HepG2 (cell line): Measurements from ENCODE around the gene SHISA7. TPM values are rescaled to one million over a fixed set of nuclear protein-coding genes. Genes with fewer than 3 reads are reported as not detected.

Experiments
- ELF4 ChIP-seq: sonication (generic); formaldehyde crosslinking; IDR thresholded peaks from 2 replicates; pipeline ENCODE4 v1.5.0; 2020; ENCODE audit warnings: missing genetic modification reagents, mild to moderate bottlenecking, moderate library complexity, borderline replicate concordance
- GATA4 ChIP-seq: sonication (generic); IDR thresholded peaks from 2 replicates; pipeline ENCODE4 v1.6.1; 2016; ENCODE audit warnings: antibody characterized with exemption, low read depth, borderline replicate concordance
- KAT2B ChIP-seq: fragments of 150-350 bp; IDR thresholded peaks from 2 replicates; pipeline ENCODE4 v1.6.1; 2014; ENCODE audit warnings: low read depth, low read length, borderline replicate concordance
- RAD51 ChIP-seq: fragments of 450-650 bp; IDR thresholded peaks from 2 replicates; pipeline ENCODE4 v1.6.1; 2016; ENCODE audit warnings: borderline replicate concordance
- SMARCC2 ChIP-seq: fragments of 450-650 bp; IDR thresholded peaks from 2 replicates; pipeline ENCODE4 v1.6.1; 2017; ENCODE audit warnings: antibody characterized with exemption, mild to moderate bottlenecking
- U2AF2 ChIP-seq: fragments of 200-400 bp; formaldehyde crosslinking; IDR thresholded peaks from 2 replicates; pipeline ENCODE4 v1.6.1; 2017; ENCODE audit warnings: low read depth, mild to moderate bottlenecking, low read length
- polyA plus RNA-seq, 8 experiments: library from polyadenylated mRNA; depleted of rRNA in 3 of 8; stranded (reverse) in 7 of 8; unstranded in 1 of 8; fragments of >200 nt; fragmentation: Illumina TruSeq in 4 of 8; extraction: Trizol in 4 of 8; gene quantifications; 2 replicates each; pipeline versions ENCODE4 v1.2.1 to v1.2.3, GENCODE V29; 2011 to 2016; ENCODE audit warnings: low read depth in 4 of 8, missing spikeins in 1 of 8, mixed read lengths in 1 of 8; ENCODE audit not compliant: insufficient read depth in 1 of 8
- total RNA-seq, 5 experiments: library from RNA; depleted of rRNA; stranded (reverse); fragments of >200 nt; fragmentation: Illumina TruSeq; extraction: Trizol; gene quantifications; 2 replicates each; pipeline ENCODE4 v1.2.3, GENCODE V29; 2016; ENCODE audit warnings: low read depth in 1 of 5
- TF ChIP-seq, protein P1 (sequence below): sonication (generic); formaldehyde crosslinking; IDR thresholded peaks from 2 replicates; pipeline ENCODE4 v1.5.0; 2020; ENCODE audit warnings: missing genetic modification reagents, mild to moderate bottlenecking, borderline replicate concordance
- TF ChIP-seq, protein P2 (sequence below): sonication (generic); formaldehyde crosslinking; IDR thresholded peaks from 2 replicates; pipeline ENCODE4 v1.4.0; 2020; ENCODE audit warnings: missing genetic modification reagents
- TF ChIP-seq, protein P3 (sequence below): sonication (generic); formaldehyde crosslinking; IDR thresholded peaks from 2 replicates; pipeline ENCODE4 v1.4.0; 2020; ENCODE audit warnings: missing genetic modification reagents, borderline replicate concordance
- TF ChIP-seq, protein P4 (sequence below): sonication (generic); formaldehyde crosslinking; IDR thresholded peaks from 2 replicates; pipeline ENCODE4 v1.4.0; 2020; ENCODE audit warnings: missing genetic modification reagents
- TF ChIP-seq, protein P5 (sequence below), 2 experiments: sonication (generic) in 1 of 2; formaldehyde crosslinking in 1 of 2; IDR thresholded peaks; 2 replicates each; pipeline versions ENCODE4 v1.4.0 to v1.6.1; 2016 to 2020; ENCODE audit warnings: borderline replicate concordance in 1 of 2, low read depth in 1 of 2, mild to moderate bottlenecking in 1 of 2, missing genetic modification reagents in 1 of 2
- TF ChIP-seq, protein P6 (sequence below): sonication (generic); formaldehyde crosslinking; conservative IDR thresholded peaks from 2 replicates; pipeline ENCODE4 v1.8.0; 2022; ENCODE audit warnings: low read depth, missing genetic modification reagents

SHISA7 gene
- total and polyA plus RNA-seq, 2 of the 13 experiments (the other 11 are each of a cell fraction or from before 2014, with no cell fraction given): not detected

DNA sequence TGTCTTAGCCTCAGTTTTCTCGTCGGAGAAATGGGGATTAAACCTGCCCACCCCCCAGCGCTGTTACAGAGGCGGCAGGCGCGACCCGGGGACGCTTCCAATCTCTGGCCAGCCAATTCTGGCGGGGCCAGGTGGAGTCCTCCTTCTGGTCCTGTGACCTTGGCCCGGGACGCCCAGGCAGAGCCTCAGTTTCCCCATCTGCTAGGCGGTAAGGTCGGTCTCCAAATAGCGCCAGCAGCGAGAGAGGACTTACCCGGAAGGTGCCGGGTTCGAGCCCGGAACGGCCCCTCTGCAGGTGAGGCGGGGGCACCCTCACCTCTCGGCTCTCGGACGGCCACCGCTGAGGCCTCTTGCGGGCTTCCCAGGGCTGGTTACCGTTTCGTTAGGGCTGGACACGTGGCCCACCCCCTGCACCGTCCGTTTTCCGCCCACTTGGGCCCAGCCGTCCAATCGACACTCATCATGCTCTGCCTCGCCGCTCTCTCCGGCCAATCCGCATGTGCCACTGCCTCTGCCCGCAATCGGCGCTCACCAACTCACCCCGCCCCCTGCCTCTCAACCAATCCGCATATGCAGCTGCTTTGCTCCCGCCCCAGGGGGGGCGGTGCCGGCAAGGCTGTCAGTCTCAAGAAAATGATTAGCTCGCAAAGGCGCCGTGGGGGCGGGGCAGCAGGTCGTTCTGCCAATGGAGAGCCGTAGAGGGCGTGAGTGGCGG, 18.3 kb upstream of the SHISA7 start, which contains the start of gene ISOC2 (continued):
- TF ChIP-seq, protein P1, sequence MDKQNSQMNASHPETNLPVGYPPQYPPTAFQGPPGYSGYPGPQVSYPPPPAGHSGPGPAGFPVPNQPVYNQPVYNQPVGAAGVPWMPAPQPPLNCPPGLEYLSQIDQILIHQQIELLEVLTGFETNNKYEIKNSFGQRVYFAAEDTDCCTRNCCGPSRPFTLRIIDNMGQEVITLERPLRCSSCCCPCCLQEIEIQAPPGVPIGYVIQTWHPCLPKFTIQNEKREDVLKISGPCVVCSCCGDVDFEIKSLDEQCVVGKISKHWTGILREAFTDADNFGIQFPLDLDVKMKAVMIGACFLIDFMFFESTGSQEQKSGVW: no peak
- TF ChIP-seq RAD51 (peak; percentile 75), GATA4 (peak; percentile 43; the same call in 1 of the 2 replicates), SMARCC2 (no peak), ELF4 (CRISPR knock-in tag) (0 out of 2 replicates have a peak, but pooled peaks have one; percentile 17), KAT2B (no peak), U2AF2 (no peak)
- TF ChIP-seq, protein P2, sequence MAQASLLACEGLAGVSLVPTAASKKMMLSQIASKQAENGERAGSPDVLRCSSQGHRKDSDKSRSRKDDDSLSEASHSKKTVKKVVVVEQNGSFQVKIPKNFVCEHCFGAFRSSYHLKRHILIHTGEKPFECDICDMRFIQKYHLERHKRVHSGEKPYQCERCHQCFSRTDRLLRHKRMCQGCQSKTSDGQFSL (CRISPR knock-in tag): peak; percentile 55; the same call in 1 of the 2 replicates
- TF ChIP-seq, protein P3, sequence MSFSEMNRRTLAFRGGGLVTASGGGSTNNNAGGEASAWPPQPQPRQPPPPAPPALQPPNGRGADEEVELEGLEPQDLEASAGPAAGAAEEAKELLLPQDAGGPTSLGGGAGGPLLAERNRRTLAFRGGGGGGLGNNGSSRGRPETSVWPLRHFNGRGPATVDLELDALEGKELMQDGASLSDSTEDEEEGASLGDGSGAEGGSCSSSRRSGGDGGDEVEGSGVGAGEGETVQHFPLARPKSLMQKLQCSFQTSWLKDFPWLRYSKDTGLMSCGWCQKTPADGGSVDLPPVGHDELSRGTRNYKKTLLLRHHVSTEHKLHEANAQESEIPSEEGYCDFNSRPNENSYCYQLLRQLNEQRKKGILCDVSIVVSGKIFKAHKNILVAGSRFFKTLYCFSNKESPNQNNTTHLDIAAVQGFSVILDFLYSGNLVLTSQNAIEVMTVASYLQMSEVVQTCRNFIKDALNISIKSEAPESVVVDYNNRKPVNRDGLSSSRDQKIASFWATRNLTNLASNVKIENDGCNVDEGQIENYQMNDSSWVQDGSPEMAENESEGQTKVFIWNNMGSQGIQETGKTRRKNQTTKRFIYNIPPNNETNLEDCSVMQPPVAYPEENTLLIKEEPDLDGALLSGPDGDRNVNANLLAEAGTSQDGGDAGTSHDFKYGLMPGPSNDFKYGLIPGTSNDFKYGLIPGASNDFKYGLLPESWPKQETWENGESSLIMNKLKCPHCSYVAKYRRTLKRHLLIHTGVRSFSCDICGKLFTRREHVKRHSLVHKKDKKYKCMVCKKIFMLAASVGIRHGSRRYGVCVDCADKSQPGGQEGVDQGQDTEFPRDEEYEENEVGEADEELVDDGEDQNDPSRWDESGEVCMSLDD (CRISPR knock-in tag): no peak
- TF ChIP-seq, protein P4, sequence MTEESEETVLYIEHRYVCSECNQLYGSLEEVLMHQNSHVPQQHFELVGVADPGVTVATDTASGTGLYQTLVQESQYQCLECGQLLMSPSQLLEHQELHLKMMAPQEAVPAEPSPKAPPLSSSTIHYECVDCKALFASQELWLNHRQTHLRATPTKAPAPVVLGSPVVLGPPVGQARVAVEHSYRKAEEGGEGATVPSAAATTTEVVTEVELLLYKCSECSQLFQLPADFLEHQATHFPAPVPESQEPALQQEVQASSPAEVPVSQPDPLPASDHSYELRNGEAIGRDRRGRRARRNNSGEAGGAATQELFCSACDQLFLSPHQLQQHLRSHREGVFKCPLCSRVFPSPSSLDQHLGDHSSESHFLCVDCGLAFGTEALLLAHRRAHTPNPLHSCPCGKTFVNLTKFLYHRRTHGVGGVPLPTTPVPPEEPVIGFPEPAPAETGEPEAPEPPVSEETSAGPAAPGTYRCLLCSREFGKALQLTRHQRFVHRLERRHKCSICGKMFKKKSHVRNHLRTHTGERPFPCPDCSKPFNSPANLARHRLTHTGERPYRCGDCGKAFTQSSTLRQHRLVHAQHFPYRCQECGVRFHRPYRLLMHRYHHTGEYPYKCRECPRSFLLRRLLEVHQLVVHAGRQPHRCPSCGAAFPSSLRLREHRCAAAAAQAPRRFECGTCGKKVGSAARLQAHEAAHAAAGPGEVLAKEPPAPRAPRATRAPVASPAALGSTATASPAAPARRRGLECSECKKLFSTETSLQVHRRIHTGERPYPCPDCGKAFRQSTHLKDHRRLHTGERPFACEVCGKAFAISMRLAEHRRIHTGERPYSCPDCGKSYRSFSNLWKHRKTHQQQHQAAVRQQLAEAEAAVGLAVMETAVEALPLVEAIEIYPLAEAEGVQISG: peak; percentile 59
- TF ChIP-seq, protein P5, sequence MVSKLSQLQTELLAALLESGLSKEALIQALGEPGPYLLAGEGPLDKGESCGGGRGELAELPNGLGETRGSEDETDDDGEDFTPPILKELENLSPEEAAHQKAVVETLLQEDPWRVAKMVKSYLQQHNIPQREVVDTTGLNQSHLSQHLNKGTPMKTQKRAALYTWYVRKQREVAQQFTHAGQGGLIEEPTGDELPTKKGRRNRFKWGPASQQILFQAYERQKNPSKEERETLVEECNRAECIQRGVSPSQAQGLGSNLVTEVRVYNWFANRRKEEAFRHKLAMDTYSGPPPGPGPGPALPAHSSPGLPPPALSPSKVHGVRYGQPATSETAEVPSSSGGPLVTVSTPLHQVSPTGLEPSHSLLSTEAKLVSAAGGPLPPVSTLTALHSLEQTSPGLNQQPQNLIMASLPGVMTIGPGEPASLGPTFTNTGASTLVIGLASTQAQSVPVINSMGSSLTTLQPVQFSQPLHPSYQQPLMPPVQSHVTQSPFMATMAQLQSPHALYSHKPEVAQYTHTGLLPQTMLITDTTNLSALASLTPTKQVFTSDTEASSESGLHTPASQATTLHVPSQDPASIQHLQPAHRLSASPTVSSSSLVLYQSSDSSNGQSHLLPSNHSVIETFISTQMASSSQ (IDR thresholded peaks at IDR 0.05; ENCODE audit: low read depth): peak; percentile 60; the same call in 1 of the 2 replicates
- TF ChIP-seq, protein P5 (CRISPR knock-in tag; IDR thresholded peaks at IDR 0.05; ENCODE audit: borderline replicate concordance): peak; percentile 64; the same call in 1 of the 2 replicates
- TF ChIP-seq, protein P6, sequence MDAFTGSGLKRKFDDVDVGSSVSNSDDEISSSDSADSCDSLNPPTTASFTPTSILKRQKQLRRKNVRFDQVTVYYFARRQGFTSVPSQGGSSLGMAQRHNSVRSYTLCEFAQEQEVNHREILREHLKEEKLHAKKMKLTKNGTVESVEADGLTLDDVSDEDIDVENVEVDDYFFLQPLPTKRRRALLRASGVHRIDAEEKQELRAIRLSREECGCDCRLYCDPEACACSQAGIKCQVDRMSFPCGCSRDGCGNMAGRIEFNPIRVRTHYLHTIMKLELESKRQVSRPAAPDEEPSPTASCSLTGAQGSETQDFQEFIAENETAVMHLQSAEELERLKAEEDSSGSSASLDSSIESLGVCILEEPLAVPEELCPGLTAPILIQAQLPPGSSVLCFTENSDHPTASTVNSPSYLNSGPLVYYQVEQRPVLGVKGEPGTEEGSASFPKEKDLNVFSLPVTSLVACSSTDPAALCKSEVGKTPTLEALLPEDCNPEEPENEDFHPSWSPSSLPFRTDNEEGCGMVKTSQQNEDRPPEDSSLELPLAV (CRISPR knock-in tag): no peak
